HFFc6 (cell line): Measurements from ENCODE around the gene SRSF12. TPM values are rescaled to one million over a fixed set of nuclear protein-coding genes. Genes with fewer than 3 reads are reported as not detected.
"Not testable (repeated sequence)": the region's sequence is repeated elsewhere in the genome, so short reads cannot be mapped to it uniquely, and the experiment has no call there.

Experiments
- DNase-seq: peaks from one replicate; pipeline ENCODE4 v3.0.0-alpha.2; 2018
- H3K27ac Mint-ChIP-seq: 2 replicates; pipeline ENCODE4 v1.8.0; 2020; ENCODE audit warnings: mild to moderate bottlenecking, mixed read lengths
- H3K27me3 Mint-ChIP-seq: 2 replicates; pipeline ENCODE4 v1.8.0; 2021; ENCODE audit warnings: mild to moderate bottlenecking, moderate library complexity, mixed read lengths; ENCODE audit not compliant: insufficient read depth
- H3K36me3 Mint-ChIP-seq: 2 replicates; pipeline ENCODE4 v1.8.0; 2021; ENCODE audit warnings: low read depth, mixed read lengths
- H3K4me1 Mint-ChIP-seq: 2 replicates; pipeline ENCODE4 v1.8.0; 2020; ENCODE audit warnings: low read depth, mixed read lengths
- H3K4me3 Mint-ChIP-seq: 2 replicates; pipeline ENCODE4 v1.8.0; 2020; ENCODE audit warnings: mild to moderate bottlenecking, moderate library complexity, mixed read lengths
- H3K9me3 Mint-ChIP-seq: 2 replicates; pipeline ENCODE4 v1.8.0; 2020; ENCODE audit warnings: mild to moderate bottlenecking, mixed read lengths
- total RNA-seq, 6 experiments: library from RNA; stranded (reverse); fragmentation: NEBNext Ultra II Directional; extraction: Animal tissue kit (Norgen Biotek cat#: 25700); gene quantifications; 2 replicates in 1 of 6; 3 replicates in 5 of 6; pipeline ENCODE4 v1.2.3, GENCODE V29; 2021
- TF ChIP-seq, protein P1 (sequence below): fragments of 200-600 bp; sonication (generic); IDR thresholded peaks from 2 replicates; pipeline ENCODE4 v1.5.0; 2021; ENCODE audit warnings: antibody characterized with exemption, mild to moderate bottlenecking

The SRSF12 gene
- total RNA-seq, 6 experiments from 2014 or later: not detected

DNA sequence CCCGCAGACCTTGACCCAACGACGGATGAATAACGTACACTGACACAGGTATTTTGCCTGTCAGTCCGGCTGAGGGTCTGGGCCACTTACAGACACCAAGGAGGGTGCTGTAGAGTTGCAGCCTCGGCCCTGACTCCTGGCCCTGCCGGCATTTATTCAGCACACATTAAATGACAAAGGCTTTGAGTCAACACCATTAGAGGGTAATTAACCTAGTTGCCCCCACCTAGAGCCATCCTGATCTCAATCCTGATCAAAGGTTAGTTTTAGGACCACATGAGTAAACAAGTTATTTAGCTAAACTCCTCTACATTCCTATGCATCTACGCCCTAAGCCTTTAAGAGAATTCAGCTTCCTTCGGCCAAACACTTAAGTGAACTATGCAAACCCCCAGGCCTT lies 16.1 kb upstream of the SRSF12 start:
- no peak for DNase-seq
- TF ChIP-seq, protein P1, sequence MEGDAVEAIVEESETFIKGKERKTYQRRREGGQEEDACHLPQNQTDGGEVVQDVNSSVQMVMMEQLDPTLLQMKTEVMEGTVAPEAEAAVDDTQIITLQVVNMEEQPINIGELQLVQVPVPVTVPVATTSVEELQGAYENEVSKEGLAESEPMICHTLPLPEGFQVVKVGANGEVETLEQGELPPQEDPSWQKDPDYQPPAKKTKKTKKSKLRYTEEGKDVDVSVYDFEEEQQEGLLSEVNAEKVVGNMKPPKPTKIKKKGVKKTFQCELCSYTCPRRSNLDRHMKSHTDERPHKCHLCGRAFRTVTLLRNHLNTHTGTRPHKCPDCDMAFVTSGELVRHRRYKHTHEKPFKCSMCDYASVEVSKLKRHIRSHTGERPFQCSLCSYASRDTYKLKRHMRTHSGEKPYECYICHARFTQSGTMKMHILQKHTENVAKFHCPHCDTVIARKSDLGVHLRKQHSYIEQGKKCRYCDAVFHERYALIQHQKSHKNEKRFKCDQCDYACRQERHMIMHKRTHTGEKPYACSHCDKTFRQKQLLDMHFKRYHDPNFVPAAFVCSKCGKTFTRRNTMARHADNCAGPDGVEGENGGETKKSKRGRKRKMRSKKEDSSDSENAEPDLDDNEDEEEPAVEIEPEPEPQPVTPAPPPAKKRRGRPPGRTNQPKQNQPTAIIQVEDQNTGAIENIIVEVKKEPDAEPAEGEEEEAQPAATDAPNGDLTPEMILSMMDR: no peak
- H3K27ac Mint-ChIP-seq: no peak overlapping the region
- H3K4me3 Mint-ChIP-seq: no peak overlapping the region
- H3K4me1 Mint-ChIP-seq: peaks cover under 1% of the 10 kb centered on the region; the same call in 1 of the 2 replicates
- no peaks in the 10 kb centered on the region for H3K36me3 Mint-ChIP-seq
- H3K9me3 Mint-ChIP-seq: 0 out of 2 replicates have a peak, but pooled peaks cover under 1% of the 10 kb centered on the region
- peaks cover 6% of the 10 kb centered on the region; the same call in 1 of the 2 replicates for H3K27me3 Mint-ChIP-seq

GRCh38 chr6:89132057-89132456 lies 14.2 kb upstream of the SRSF12 start:
- TF ChIP-seq, protein P1: no peak
- no peaks in the 10 kb centered on the region for H3K4me1 Mint-ChIP-seq
- peaks cover 8% of the 10 kb centered on the region for H3K9me3 Mint-ChIP-seq
- no peak overlapping the region for H3K4me3 Mint-ChIP-seq
- no peak overlapping the region for H3K27ac Mint-ChIP-seq
- no peak for DNase-seq
- H3K36me3 Mint-ChIP-seq: peaks cover 5% of the 10 kb centered on the region
- peaks cover 6% of the 10 kb centered on the region; the same call in 1 of the 2 replicates for H3K27me3 Mint-ChIP-seq

- Mint-ChIP-seq H3K27ac (no peak overlapping the region), H3K9me3 (peaks cover 8% of the 10 kb centered on the region), H3K27me3 (peaks cover 6% of the 10 kb centered on the region; the same call in 1 of the 2 replicates), H3K4me3 (no peak overlapping the region), H3K36me3 (peaks cover 5% of the 10 kb centered on the region), H3K4me1 (no peaks in the 10 kb centered on the region)
- DNase-seq: no peak
- TF ChIP-seq, protein P1: no peak
Observed at GRCh38 chr6:89131599-89131998, 13.7 kb upstream of the SRSF12 start.

DNA sequence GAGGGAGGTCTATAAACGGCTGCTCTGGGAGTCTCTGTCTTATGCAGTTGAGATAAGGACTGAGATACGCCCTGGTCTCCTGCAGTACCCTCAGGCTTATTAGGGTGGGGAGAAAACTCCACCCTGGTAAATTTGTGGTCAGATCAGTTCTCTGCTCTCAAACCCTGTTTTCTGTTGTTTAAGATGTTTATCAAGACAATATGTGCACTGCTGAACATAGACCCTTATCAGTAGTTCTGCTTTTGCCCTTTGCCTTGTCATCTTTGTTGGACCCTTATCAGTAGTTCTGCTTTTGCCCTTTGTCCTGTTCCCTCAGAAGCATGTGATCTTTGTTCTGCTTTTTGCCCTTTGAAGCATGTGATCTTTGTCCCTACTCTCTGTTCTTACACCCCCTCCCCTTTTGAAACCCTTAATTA lies 10.4 kb upstream of the SRSF12 start:
- H3K36me3 Mint-ChIP-seq, H3K27me3 Mint-ChIP-seq, H3K9me3 Mint-ChIP-seq, H3K4me3 Mint-ChIP-seq, H3K4me1 Mint-ChIP-seq, H3K27ac Mint-ChIP-seq, DNase-seq: not testable (repeated sequence)

GRCh38 chr6:89122625-89123024 lies 4.8 kb upstream of the SRSF12 start:
- H3K9me3 Mint-ChIP-seq: no peaks in the 10 kb centered on the region
- H3K4me3 Mint-ChIP-seq: no peak overlapping the region
- peaks cover 10% of the 10 kb centered on the region for H3K4me1 Mint-ChIP-seq
- H3K27me3 Mint-ChIP-seq: peaks cover 5% of the 10 kb centered on the region
- H3K27ac Mint-ChIP-seq: no peak overlapping the region
- TF ChIP-seq, protein P1: peak; percentile 73
- peak; percentile 28 for DNase-seq
- H3K36me3 Mint-ChIP-seq: no peaks in the 10 kb centered on the region

DNA sequence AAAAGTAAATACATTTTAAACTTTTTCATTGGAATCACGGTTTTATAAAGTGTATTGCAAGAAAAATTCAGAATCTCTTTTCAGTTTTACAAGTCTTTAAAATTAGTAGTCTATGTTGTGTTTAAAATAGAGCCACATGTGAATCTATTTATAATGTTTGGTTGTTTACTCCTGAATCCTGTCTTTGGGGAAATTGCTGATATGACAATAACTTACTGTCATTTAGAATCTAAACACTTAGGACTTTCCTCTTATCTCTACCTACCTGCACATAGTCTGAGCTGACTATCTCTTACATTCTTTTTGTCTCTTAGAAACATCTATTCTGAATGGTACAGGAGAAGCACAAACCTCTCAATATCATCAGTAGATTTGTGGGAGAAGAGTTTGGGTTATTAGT lies 4.1 kb upstream of the SRSF12 start:
- no peak overlapping the region for H3K27ac Mint-ChIP-seq

More for the DNA sequence above, 4.1 kb upstream of the SRSF12 start:
- no peaks in the 10 kb centered on the region for H3K36me3 Mint-ChIP-seq
- peaks cover 5% of the 10 kb centered on the region for H3K27me3 Mint-ChIP-seq
- no peak for DNase-seq
- TF ChIP-seq, protein P1: no peak
- H3K4me3 Mint-ChIP-seq: no peak overlapping the region
- peaks cover 14% of the 10 kb centered on the region for H3K4me1 Mint-ChIP-seq
- H3K9me3 Mint-ChIP-seq: no peaks in the 10 kb centered on the region
